ENCODE data around the gene ACAP2. TPM values are rescaled to one million over a fixed set of nuclear protein-coding genes. Genes with fewer than 3 reads are reported as not detected.
"Not testable (repeated sequence)": the region's sequence is repeated elsewhere in the genome, so short reads cannot be mapped to it uniquely, and the experiment has no call there.

Gene ACAP2
- total RNA-seq, 1 donor from 2014 or later: 46.0 TPM

GRCh38 chr3:195356151-195357086 is 86.4 kb downstream of the ACAP2 start:
- no peak for TF ChIP-seq EZH2 (IDR thresholded peaks at IDR 0.05; ENCODE audit: insufficient read depth, low read length)
- TF ChIP-seq CTCF (IDR thresholded peaks at IDR 0.05; ENCODE audit: insufficient read depth, low read depth, low read length): no peak
- H3K27ac ChIP-seq (ENCODE audit: low read depth, low read length): no peak overlapping the region
- H3K4me2 ChIP-seq (ENCODE audit: low read length): no peak overlapping the region
- H3K36me3 ChIP-seq (ENCODE audit: insufficient read depth, low read length): no peaks in the 10 kb centered on the region
- H2AFZ ChIP-seq (ENCODE audit: low read depth, low read length): no peak overlapping the region
- H3K9me3 ChIP-seq (ENCODE audit: insufficient read depth, low read depth, low read length): no peaks in the 10 kb centered on the region
- no peak overlapping the region for H3K9ac ChIP-seq (ENCODE audit: low read length)
- H3K36me3 Mint-ChIP-seq (ENCODE audit: low read depth, unreplicated experiment): peaks cover 11% of the 10 kb centered on the region
- FAIRE-seq (no peak), DNase-seq (ENCODE audit: low read depth) (peak; percentile 4)
- peaks cover 11% of the 10 kb centered on the region for H3K79me2 ChIP-seq (ENCODE audit: insufficient read depth, low read length)
- no peaks in the 10 kb centered on the region for H3K27me3 ChIP-seq (ENCODE audit: insufficient read depth, low read length)
- no peaks in the 10 kb centered on the region for H3K4me1 ChIP-seq (ENCODE audit: insufficient read depth, low read length)
- peaks cover 10% of the 10 kb centered on the region for H3K4me1 Mint-ChIP-seq (ENCODE audit: low read depth, unreplicated experiment)
- H3K9me3 Mint-ChIP-seq (ENCODE audit: unreplicated experiment): no peaks in the 10 kb centered on the region
- peaks cover 68% of the 10 kb centered on the region for H4K20me1 ChIP-seq (ENCODE audit: insufficient read depth, low read length)
- no peak overlapping the region for H3K4me3 ChIP-seq (ENCODE audit: insufficient read depth, low read depth, low read length)
- no peak overlapping the region for H3K4me3 Mint-ChIP-seq (ENCODE audit: unreplicated experiment)
- no peaks in the 10 kb centered on the region for H3K27me3 Mint-ChIP-seq (ENCODE audit: low read depth, unreplicated experiment)
- H3K27ac Mint-ChIP-seq (ENCODE audit: unreplicated experiment): peak overlapping the region; percentile 11

GRCh38 chr3:195354009-195354408 is 88.8 kb downstream of the ACAP2 start:
- H3K4me2 ChIP-seq (ENCODE audit: low read length); H3K4me3 ChIP-seq (ENCODE audit: insufficient read depth, low read depth, low read length); H3K27ac ChIP-seq (ENCODE audit: low read depth, low read length); H3K4me1 ChIP-seq (ENCODE audit: insufficient read depth, low read length); H3K9ac ChIP-seq (ENCODE audit: low read length); H3K27me3 Mint-ChIP-seq (ENCODE audit: low read depth, unreplicated experiment); H3K27me3 ChIP-seq (ENCODE audit: insufficient read depth, low read length); FAIRE-seq; H3K9me3 ChIP-seq (ENCODE audit: insufficient read depth, low read depth, low read length); H2AFZ ChIP-seq (ENCODE audit: low read depth, low read length); DNase-seq (ENCODE audit: low read depth); H3K27ac Mint-ChIP-seq (ENCODE audit: unreplicated experiment); H3K36me3 ChIP-seq (ENCODE audit: insufficient read depth, low read length); H3K4me1 Mint-ChIP-seq (ENCODE audit: low read depth, unreplicated experiment); H3K9me3 Mint-ChIP-seq (ENCODE audit: unreplicated experiment): not testable (repeated sequence)
- peak overlapping the region; percentile 54 for H3K4me3 Mint-ChIP-seq (ENCODE audit: unreplicated experiment)
- H3K36me3 Mint-ChIP-seq (ENCODE audit: low read depth, unreplicated experiment): peaks cover 10% of the 10 kb centered on the region
- Histone ChIP-seq H4K20me1 (ENCODE audit: insufficient read depth, low read length) (peaks cover 53% of the 10 kb centered on the region), H3K79me2 (ENCODE audit: insufficient read depth, low read length) (peaks cover 20% of the 10 kb centered on the region)

GRCh38 chr3:195352895-195353488 is 89.8 kb downstream of the ACAP2 start:
- Histone ChIP-seq H3K79me2 (ENCODE audit: insufficient read depth, low read length) (peaks cover 17% of the 10 kb centered on the region), H3K4me2 (ENCODE audit: low read length) (no peak overlapping the region), H3K27me3 (ENCODE audit: insufficient read depth, low read length) (no peaks in the 10 kb centered on the region), H2AFZ (ENCODE audit: low read depth, low read length) (no peak overlapping the region), H4K20me1 (ENCODE audit: insufficient read depth, low read length) (peaks cover 47% of the 10 kb centered on the region), H3K9me3 (ENCODE audit: insufficient read depth, low read depth, low read length) (no peaks in the 10 kb centered on the region), H3K36me3 (ENCODE audit: insufficient read depth, low read length) (no peaks in the 10 kb centered on the region), H3K27ac (ENCODE audit: low read depth, low read length) (no peak overlapping the region), H3K9ac (ENCODE audit: low read length) (no peak overlapping the region), H3K4me1 (ENCODE audit: insufficient read depth, low read length) (no peaks in the 10 kb centered on the region), H3K4me3 (ENCODE audit: insufficient read depth, low read depth, low read length) (no peak overlapping the region)
- H3K9me3 Mint-ChIP-seq (ENCODE audit: unreplicated experiment): no peaks in the 10 kb centered on the region
- DNase-seq (ENCODE audit: low read depth): peak; percentile 53
- H3K27me3 Mint-ChIP-seq (ENCODE audit: low read depth, unreplicated experiment): no peaks in the 10 kb centered on the region
- peaks cover 10% of the 10 kb centered on the region for H3K4me1 Mint-ChIP-seq (ENCODE audit: low read depth, unreplicated experiment)
- H3K4me3 Mint-ChIP-seq (ENCODE audit: unreplicated experiment): no peak overlapping the region
- H3K27ac Mint-ChIP-seq (ENCODE audit: unreplicated experiment): peak overlapping the region; percentile 21
- TF ChIP-seq CTCF (IDR thresholded peaks at IDR 0.05; ENCODE audit: insufficient read depth, low read depth, low read length) (no peak), EZH2 (IDR thresholded peaks at IDR 0.05; ENCODE audit: insufficient read depth, low read length) (no peak)
- H3K36me3 Mint-ChIP-seq (ENCODE audit: low read depth, unreplicated experiment): peaks cover 9% of the 10 kb centered on the region
- FAIRE-seq: no peak
